Measurements from ENCODE around the gene NID1. TPM values are rescaled to one million over a fixed set of nuclear protein-coding genes. Genes with fewer than 3 reads are reported as not detected.

NID1 gene
- total RNA-seq, 5 donors from 2014 or later (not counting 1 experiment from before 2014, with no cell fraction given): 0.05 to 0.50 (median 0.34) TPM; not detected in 1

- POLR2A ChIA-PET: no interaction called here
Measured at GRCh38 chr1:236111527-236112331, 46.8 kb upstream of the NID1 start.

GRCh38 chr1:236110137-236110536 lies 45.2 kb upstream of the NID1 start:
- Histone ChIP-seq H3K27me3 (replicated peaks in 1 of 2; ENCODE audit: control insufficient read depth in 2 of 2, extremely low read depth in 1 of 2, insufficient read depth in 2 of 2, low read length in 1 of 2) (no peaks in the 10 kb centered on the region), H3K4me1 (ENCODE audit: control insufficient read depth in 1 of 2, extremely low read depth in 1 of 2, insufficient read depth in 2 of 2, low read length in 2 of 2) (peaks cover 0 to 6% of the 10 kb centered on the region in 2 experiments), H3K9me3 (no peaks in the 10 kb centered on the region), H3K4me3 (ENCODE audit: control insufficient read depth in 1 of 2, extremely low read depth in 1 of 2, low read length in 1 of 2) (no peak overlapping the region), H3K27ac (ENCODE audit: low read length) (no peak overlapping the region), H3K36me3 (ENCODE audit: control insufficient read depth in 2 of 2, extremely low read depth in 1 of 2, insufficient read depth in 1 of 2, low read length in 1 of 2) (no peaks in the 10 kb centered on the region)
- DNase-seq: no peak
- H3K9me3 Mint-ChIP-seq: no peaks in the 10 kb centered on the region
- no peak overlapping the region for H3K4me3 Mint-ChIP-seq
- no peaks in the 10 kb centered on the region for H3K27me3 Mint-ChIP-seq
- H3K4me1 Mint-ChIP-seq: peaks cover 0 to 2% (median 0%) of the 10 kb centered on the region in 3 donors
- POLR2A ChIA-PET: no interaction called here
- H3K27ac Mint-ChIP-seq: no peak overlapping the region
- ATAC-seq (replicated peaks in 1 of 4): no peak
- CTCF ChIA-PET: interaction anchor here in 1 of 2 donors (0.9 to 1.7 kb wide), 2 partner anchors 382 to 752 kb away, joined by 3 to 4 read pairs; no protein-coding TSS in a partner anchor
- 89% methylated on average over 12 of the region's 13 CpGs for WGBS (ENCODE audit: insufficient coverage)
- no peaks in the 10 kb centered on the region for H3K36me3 Mint-ChIP-seq

More at GRCh38 chr1:236111527-236112331, 46.8 kb upstream of the NID1 start:
- 89% methylated on average over 16 of the region's 17 CpGs for WGBS (ENCODE audit: insufficient coverage)
- no peaks in the 10 kb centered on the region for H3K36me3 Mint-ChIP-seq
- DNase-seq (no peak), ATAC-seq (replicated peaks in 1 of 4) (no peak)
- CTCF ChIA-PET: interaction anchor here in 1 of 2 donors (0.5 to 1.7 kb wide), 5 partner anchors 20 to 380 kb away, joined by 4 to 7 read pairs (median 4); no protein-coding TSS in a partner anchor
- peaks cover 0 to 6% of the 10 kb centered on the region in 2 experiments for H3K4me1 ChIP-seq (ENCODE audit: control insufficient read depth in 1 of 2, extremely low read depth in 1 of 2, insufficient read depth in 2 of 2, low read length in 2 of 2)
- H3K4me3 Mint-ChIP-seq: no peak overlapping the region
- no peak overlapping the region for H3K27ac ChIP-seq (ENCODE audit: low read length)
- no peaks in the 10 kb centered on the region for H3K27me3 Mint-ChIP-seq
- H3K9me3 ChIP-seq: no peaks in the 10 kb centered on the region
- no peaks in the 10 kb centered on the region for H3K27me3 ChIP-seq (replicated peaks in 1 of 2; ENCODE audit: control insufficient read depth in 2 of 2, extremely low read depth in 1 of 2, insufficient read depth in 2 of 2, low read length in 1 of 2)
- peaks cover 0 to 2% (median 0%) of the 10 kb centered on the region in 3 donors for H3K4me1 Mint-ChIP-seq
- no peaks in the 10 kb centered on the region for H3K9me3 Mint-ChIP-seq
- no peak overlapping the region for H3K27ac Mint-ChIP-seq
- no peak overlapping the region for H3K4me3 ChIP-seq (ENCODE audit: control insufficient read depth in 1 of 2, extremely low read depth in 1 of 2, low read length in 1 of 2)
- no peaks in the 10 kb centered on the region for H3K36me3 ChIP-seq (ENCODE audit: control insufficient read depth in 2 of 2, extremely low read depth in 1 of 2, insufficient read depth in 1 of 2, low read length in 1 of 2)

GRCh38 chr1:236108027-236108648 lies 43.2 kb upstream of the NID1 start:
- H3K9me3 ChIP-seq: no peaks in the 10 kb centered on the region
- DNase-seq (no peak), ATAC-seq (replicated peaks in 1 of 4) (no peak)
- H3K27me3 ChIP-seq (replicated peaks in 1 of 2; ENCODE audit: control insufficient read depth in 2 of 2, extremely low read depth in 1 of 2, insufficient read depth in 2 of 2, low read length in 1 of 2): peaks cover 0 to 1% of the 10 kb centered on the region in 2 experiments
- ChIA-PET POLR2A (no interaction called here), CTCF (interaction anchor here (0.6 to 1.0 kb wide), 2 partner anchors 383 to 712 kb away, joined by 3 read pairs; no protein-coding TSS in a partner anchor)
- 89% methylated on average over 3 of the region's 7 CpGs for WGBS (ENCODE audit: insufficient coverage)
- Mint-ChIP-seq H3K27me3 (no peaks in the 10 kb centered on the region), H3K4me3 (no peak overlapping the region), H3K4me1 (peaks cover 0 to 6% (median 2%) of the 10 kb centered on the region in 3 donors), H3K9me3 (no peaks in the 10 kb centered on the region), H3K36me3 (no peaks in the 10 kb centered on the region), H3K27ac (no peak overlapping the region)
- no peaks in the 10 kb centered on the region for H3K36me3 ChIP-seq (ENCODE audit: control insufficient read depth in 2 of 2, extremely low read depth in 1 of 2, insufficient read depth in 1 of 2, low read length in 1 of 2)
- H3K4me3 ChIP-seq (ENCODE audit: control insufficient read depth in 1 of 2, extremely low read depth in 1 of 2, low read length in 1 of 2): no peak overlapping the region
- H3K4me1 ChIP-seq (ENCODE audit: control insufficient read depth in 1 of 2, extremely low read depth in 1 of 2, insufficient read depth in 2 of 2, low read length in 2 of 2): peaks cover 0 to 9% of the 10 kb centered on the region in 2 experiments
- H3K27ac ChIP-seq (ENCODE audit: low read length): no peak overlapping the region

- no peak for ATAC-seq (replicated peaks in 1 of 4)
- Mint-ChIP-seq H3K4me1 (peaks cover 0 to 6% (median 2%) of the 10 kb centered on the region in 3 donors), H3K4me3 (no peak overlapping the region), H3K9me3 (no peaks in the 10 kb centered on the region), H3K27ac (no peak overlapping the region), H3K36me3 (no peaks in the 10 kb centered on the region), H3K27me3 (no peaks in the 10 kb centered on the region)
- Histone ChIP-seq H3K9me3 (no peaks in the 10 kb centered on the region), H3K27ac (ENCODE audit: low read length) (no peak overlapping the region), H3K36me3 (ENCODE audit: control insufficient read depth in 2 of 2, extremely low read depth in 1 of 2, insufficient read depth in 1 of 2, low read length in 1 of 2) (no peaks in the 10 kb centered on the region), H3K4me3 (ENCODE audit: control insufficient read depth in 1 of 2, extremely low read depth in 1 of 2, low read length in 1 of 2) (no peak overlapping the region), H3K4me1 (ENCODE audit: control insufficient read depth in 1 of 2, extremely low read depth in 1 of 2, insufficient read depth in 2 of 2, low read length in 2 of 2) (peaks cover 0 to 9% of the 10 kb centered on the region in 2 experiments), H3K27me3 (replicated peaks in 1 of 2; ENCODE audit: control insufficient read depth in 2 of 2, extremely low read depth in 1 of 2, insufficient read depth in 2 of 2, low read length in 1 of 2) (peaks cover 0 to 5% of the 10 kb centered on the region in 2 experiments)
- WGBS (ENCODE audit: insufficient coverage): 76% methylated on average over 5 of the region's 9 CpGs
- DNase-seq: no peak
- CTCF ChIA-PET: interaction anchor here in 1 of 2 donors (0.7 to 1.0 kb wide), 3 partner anchors 8 to 594 kb away, joined by 3 to 4 read pairs (median 3); no protein-coding TSS in a partner anchor
- POLR2A ChIA-PET: interaction anchor here in 1 of 2 donors (0.7 kb wide), 1 partner anchor 409 kb away, joined by 4 read pairs; no protein-coding TSS in a partner anchor
Measured at GRCh38 chr1:236107121-236107907, 42.4 kb upstream of the NID1 start.

- Histone ChIP-seq H3K27ac (ENCODE audit: low read length) (no peak overlapping the region), H3K27me3 (replicated peaks in 1 of 2; ENCODE audit: control insufficient read depth in 2 of 2, extremely low read depth in 1 of 2, insufficient read depth in 2 of 2, low read length in 1 of 2) (peaks cover 0 to 8% of the 10 kb centered on the region in 2 experiments), H3K36me3 (ENCODE audit: control insufficient read depth in 2 of 2, extremely low read depth in 1 of 2, insufficient read depth in 1 of 2, low read length in 1 of 2) (no peaks in the 10 kb centered on the region), H3K4me1 (ENCODE audit: control insufficient read depth in 1 of 2, extremely low read depth in 1 of 2, insufficient read depth in 2 of 2, low read length in 2 of 2) (peaks cover 0 to 3% of the 10 kb centered on the region in 2 experiments), H3K9me3 (no peaks in the 10 kb centered on the region), H3K4me3 (ENCODE audit: control insufficient read depth in 1 of 2, extremely low read depth in 1 of 2, low read length in 1 of 2) (no peak overlapping the region)
- Mint-ChIP-seq H3K4me3 (no peak overlapping the region), H3K36me3 (no peaks in the 10 kb centered on the region), H3K27ac (no peak overlapping the region), H3K9me3 (no peaks in the 10 kb centered on the region), H3K27me3 (no peaks in the 10 kb centered on the region), H3K4me1 (peaks cover 0 to 4% (median 2%) of the 10 kb centered on the region in 3 donors)
- CTCF ChIA-PET: interaction anchor here in 1 of 2 donors (0.7 to 1.5 kb wide), 3 partner anchors 381 to 423 kb away, joined by 3 to 6 read pairs (median 3); no protein-coding TSS in a partner anchor
- peak; percentile 48 to 66 (median 56) for ATAC-seq (replicated peaks in 1 of 4)
- peak; percentile 8 to 80 (median 42) for DNase-seq
- POLR2A ChIA-PET: no interaction called here
- 31% methylated on average over 11 of the region's 13 CpGs for WGBS (ENCODE audit: insufficient coverage)
Measured at GRCh38 chr1:236103646-236104218, 38.8 kb upstream of the NID1 start.

All from T-cell (primary cell).